ENCODE data around the gene WEE1.

- TF ChIP-seq EP300 (IDR thresholded peaks at IDR 0.05) (no peak), CTCF (IDR thresholded peaks at IDR 0.05) (no peak)
Observed at GRCh38 chr11:9624448-9624847, 51.0 kb downstream of the WEE1 start.
